ENCODE measurements around the gene PPP1R7. TPM values are rescaled to one million over a fixed set of nuclear protein-coding genes. Genes with fewer than 3 reads are reported as not detected.
A peak's percentile ranks its signal among the peaks of the same experiment; 100 is the strongest.
"Not testable (repeated sequence)": the region's sequence is repeated elsewhere in the genome, so short reads cannot be mapped to it uniquely, and the experiment has no call there.

Gene PPP1R7
- total and polyA plus RNA-seq, 8 donors: 21.5 to 38.7 (median 31.5) TPM

DNA sequence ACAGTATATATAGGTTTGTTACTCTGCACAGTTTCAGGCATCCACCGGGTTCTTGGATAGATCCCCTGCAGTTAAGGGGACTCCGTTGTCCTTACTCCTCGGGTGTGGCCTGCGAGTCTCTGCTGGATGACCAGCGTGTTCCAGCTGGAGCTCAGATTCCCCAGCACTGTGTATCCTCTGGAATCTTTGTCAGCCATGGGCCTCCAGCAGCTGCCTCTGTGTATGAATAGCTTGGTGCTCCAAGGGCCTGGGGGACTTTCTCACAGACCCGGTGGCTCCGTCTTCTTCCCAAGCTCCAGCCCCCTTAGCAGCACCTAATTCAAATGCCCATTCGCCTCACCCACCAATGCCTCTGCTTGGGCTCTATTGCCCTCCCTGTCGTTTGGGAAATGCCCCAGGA, 44.5 kb downstream of the PPP1R7 start:
- TF ChIP-seq, protein P1, sequence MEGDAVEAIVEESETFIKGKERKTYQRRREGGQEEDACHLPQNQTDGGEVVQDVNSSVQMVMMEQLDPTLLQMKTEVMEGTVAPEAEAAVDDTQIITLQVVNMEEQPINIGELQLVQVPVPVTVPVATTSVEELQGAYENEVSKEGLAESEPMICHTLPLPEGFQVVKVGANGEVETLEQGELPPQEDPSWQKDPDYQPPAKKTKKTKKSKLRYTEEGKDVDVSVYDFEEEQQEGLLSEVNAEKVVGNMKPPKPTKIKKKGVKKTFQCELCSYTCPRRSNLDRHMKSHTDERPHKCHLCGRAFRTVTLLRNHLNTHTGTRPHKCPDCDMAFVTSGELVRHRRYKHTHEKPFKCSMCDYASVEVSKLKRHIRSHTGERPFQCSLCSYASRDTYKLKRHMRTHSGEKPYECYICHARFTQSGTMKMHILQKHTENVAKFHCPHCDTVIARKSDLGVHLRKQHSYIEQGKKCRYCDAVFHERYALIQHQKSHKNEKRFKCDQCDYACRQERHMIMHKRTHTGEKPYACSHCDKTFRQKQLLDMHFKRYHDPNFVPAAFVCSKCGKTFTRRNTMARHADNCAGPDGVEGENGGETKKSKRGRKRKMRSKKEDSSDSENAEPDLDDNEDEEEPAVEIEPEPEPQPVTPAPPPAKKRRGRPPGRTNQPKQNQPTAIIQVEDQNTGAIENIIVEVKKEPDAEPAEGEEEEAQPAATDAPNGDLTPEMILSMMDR (IDR thresholded peaks at IDR 0.05): no peak
- Histone ChIP-seq H3K4me1 (no peaks in the 10 kb centered on the region), H3K9me3 (no peaks in the 10 kb centered on the region), H3K36me3 (no peaks in the 10 kb centered on the region), H3K27me3 (no peaks in the 10 kb centered on the region), H3K4me3 (no peak overlapping the region), H3K27ac (no peak overlapping the region)
- intact Hi-C loops (cut with DNase I): no loop called here
- FAIRE-seq: no peak
- DNase-seq: no peak
- 75 to 83% methylated on average over 9 of the region's 9 CpGs for WGBS, 2 donors
- no peak for ATAC-seq

DNA sequence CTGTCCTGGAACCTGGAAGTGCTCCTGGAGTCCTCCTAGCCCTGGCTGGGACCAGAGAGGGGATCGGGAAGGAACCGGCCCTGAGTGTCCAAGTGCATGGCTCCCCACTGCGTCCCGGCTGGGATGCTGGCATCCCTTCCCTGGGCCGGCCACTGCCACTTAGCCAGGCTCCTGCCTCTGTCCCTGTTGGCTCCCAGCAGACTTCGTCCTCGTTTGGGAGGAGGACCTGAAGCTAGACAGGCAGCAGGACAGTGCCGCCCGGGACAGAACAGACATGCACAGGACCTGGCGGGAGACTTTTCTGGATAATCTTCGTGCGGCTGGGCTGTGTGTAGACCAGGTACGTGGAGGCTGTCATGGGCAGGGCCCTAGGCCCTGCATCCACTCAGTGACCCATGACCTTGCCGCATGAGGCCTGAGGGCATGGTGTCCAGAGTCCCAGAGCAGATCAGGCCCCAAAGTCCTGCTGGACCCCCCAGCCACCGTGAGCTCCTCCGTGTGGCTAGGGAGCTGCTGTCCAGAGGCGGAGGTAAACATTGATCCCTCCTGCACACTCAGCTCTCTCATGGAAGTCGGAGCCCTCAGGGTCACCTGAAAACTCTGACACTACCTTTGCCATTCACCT, 45.4 kb downstream of the PPP1R7 start:
- intact Hi-C loops (cut with DNase I): no loop called here
- Histone ChIP-seq H3K27ac (no peak overlapping the region), H3K4me1 (no peaks in the 10 kb centered on the region), H3K27me3 (no peaks in the 10 kb centered on the region), H3K4me3 (no peak overlapping the region), H3K9me3 (no peaks in the 10 kb centered on the region), H3K36me3 (no peaks in the 10 kb centered on the region)
- no peak for ATAC-seq
- no peak for FAIRE-seq
- 78 to 79% methylated on average over 18 of the region's 18 CpGs for WGBS, 2 donors
- no peak for DNase-seq
- TF ChIP-seq, protein P1 (IDR thresholded peaks at IDR 0.05): no peak

DNA sequence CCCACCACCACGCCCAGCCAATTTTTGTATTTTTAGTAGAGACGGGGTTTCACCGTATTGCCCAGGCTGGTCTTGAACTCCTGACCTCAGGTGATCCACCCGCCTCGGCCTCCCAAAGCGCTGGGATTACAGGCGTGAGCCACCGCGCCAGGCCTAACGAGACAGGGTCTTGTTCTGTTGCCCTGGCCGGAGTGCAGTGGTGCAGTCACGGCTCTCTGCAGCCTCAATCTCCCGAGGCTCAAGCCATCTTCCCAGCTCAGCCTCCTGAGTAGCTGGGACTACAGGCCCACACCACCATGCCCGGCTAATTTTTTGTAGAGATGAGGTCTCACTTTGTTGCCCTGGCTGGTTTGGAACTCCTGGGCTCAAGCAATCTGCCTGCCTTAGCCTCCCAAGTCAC, 47.0 kb downstream of the PPP1R7 start:
- H3K9me3 ChIP-seq; H3K4me3 ChIP-seq; FAIRE-seq; ATAC-seq; H3K27ac ChIP-seq; H3K4me1 ChIP-seq; H3K27me3 ChIP-seq; intact Hi-C loops (cut with DNase I); H3K36me3 ChIP-seq; DNase-seq: not testable (repeated sequence)
- 96 to 98% methylated on average over 14 of the region's 14 CpGs for WGBS, 2 donors

DNA sequence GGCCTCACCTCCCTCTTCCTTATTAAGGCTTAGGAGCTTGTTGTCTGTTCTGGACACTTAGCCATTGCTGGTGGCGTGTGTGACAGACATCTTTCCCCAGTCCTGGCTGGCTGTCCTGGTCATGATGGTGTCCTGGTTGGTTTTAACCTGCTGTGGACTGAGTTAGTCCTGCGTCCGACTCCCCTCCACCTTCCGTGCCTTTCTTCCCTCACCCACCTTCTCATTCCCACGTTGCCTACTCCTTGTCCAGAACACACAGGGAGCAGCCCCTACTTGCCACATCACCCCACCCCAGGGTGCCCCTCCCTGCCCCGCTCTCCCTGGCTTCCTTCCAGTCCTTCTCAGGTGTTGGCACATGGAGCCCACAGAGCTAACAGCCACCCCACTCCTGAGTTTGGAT, 47.7 kb downstream of the PPP1R7 start:
- intact Hi-C loops (cut with DNase I): no loop called here
- H3K27ac ChIP-seq: no peak overlapping the region
- no peaks in the 10 kb centered on the region for H3K9me3 ChIP-seq
- 77 to 79% methylated on average over 6 of the region's 6 CpGs for WGBS, 2 donors
- FAIRE-seq (no peak), ATAC-seq (no peak), DNase-seq (peak in 2 of 6 donors; percentile 7 to 10)
- TF ChIP-seq, protein P1 (IDR thresholded peaks at IDR 0.05): no peak
- no peaks in the 10 kb centered on the region for H3K36me3 ChIP-seq
- no peaks in the 10 kb centered on the region for H3K4me1 ChIP-seq
- no peaks in the 10 kb centered on the region for H3K27me3 ChIP-seq
- no peak overlapping the region for H3K4me3 ChIP-seq

DNA sequence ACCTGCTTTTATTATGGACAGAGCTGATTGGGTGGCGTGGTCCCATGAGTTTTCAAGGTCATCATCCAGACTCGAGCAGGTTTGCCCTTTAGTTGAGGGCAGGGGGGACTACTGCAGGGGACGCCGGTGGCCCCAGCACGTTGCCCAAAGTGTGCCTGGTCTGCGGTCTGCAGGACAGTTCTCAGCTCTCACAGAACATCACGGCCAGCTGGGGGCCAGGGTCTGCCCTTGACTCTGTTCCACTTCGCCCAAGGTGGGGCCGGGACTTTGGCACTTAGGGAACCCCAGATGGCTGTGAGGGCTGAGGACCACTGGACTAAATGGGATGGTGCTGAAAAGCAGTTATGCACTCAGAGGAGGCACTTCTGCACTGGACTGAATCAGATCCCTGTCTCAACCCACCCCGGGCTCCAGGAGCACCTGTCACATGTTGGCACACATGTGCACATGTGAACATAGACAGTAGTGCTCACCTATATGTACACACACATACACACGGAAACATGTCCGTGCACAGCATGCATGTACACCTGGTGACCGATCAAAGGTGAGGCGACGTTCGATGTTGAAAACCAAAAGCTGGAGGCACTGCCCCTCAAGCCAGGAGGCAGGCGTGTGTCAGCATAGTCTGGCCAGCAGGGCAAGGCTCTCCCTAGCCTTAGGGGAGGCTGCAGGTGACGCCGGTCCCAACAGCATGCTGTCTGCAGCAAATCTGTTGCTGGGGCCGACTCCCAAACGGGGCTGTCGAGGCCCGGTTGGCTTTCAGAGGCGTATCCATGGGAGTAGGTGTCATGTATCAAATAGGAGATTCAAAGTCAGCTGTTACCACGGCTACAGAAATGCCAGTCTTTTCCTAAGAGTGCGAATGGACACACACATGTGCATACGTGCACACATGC, 48.4 kb downstream of the PPP1R7 start:
- H3K27ac ChIP-seq: no peak overlapping the region
- H3K27me3 ChIP-seq: no peaks in the 10 kb centered on the region
- ATAC-seq (no peak), FAIRE-seq (no peak), DNase-seq (peak in 1 of 6 donors; percentile 7)
- H3K4me3 ChIP-seq: no peak overlapping the region
- H3K36me3 ChIP-seq: no peaks in the 10 kb centered on the region
- 66 to 67% methylated on average over 27 of the region's 27 CpGs for WGBS, 2 donors
- TF ChIP-seq, protein P1 (IDR thresholded peaks at IDR 0.05): no peak
- intact Hi-C loops (cut with DNase I): no loop called here
- H3K4me1 ChIP-seq: no peaks in the 10 kb centered on the region
- H3K9me3 ChIP-seq: no peaks in the 10 kb centered on the region
